Hepatocyte (in vitro differentiated cells): Measurements from ENCODE around the gene PNO1. TPM values are rescaled to one million over a fixed set of nuclear protein-coding genes. Genes with fewer than 3 reads are reported as not detected.
"Not testable (repeated sequence)": the region's sequence is repeated elsewhere in the genome, so short reads cannot be mapped to it uniquely, and the experiment has no call there.

ENCODE experiments used
- DNase-seq: peaks from one replicate; pipeline ENCODE4 v3.0.0-alpha.2; 2016; ENCODE audit warnings: low spot score
- H2AFZ ChIP-seq: fragments of 200-600 bp; sonication (generic); 2 replicates; pipeline ENCODE4 v1.6.0; 2016; ENCODE audit warnings: antibody characterized with exemption, mild to moderate bottlenecking
- H3K27ac ChIP-seq: fragments of 200-600 bp; sonication (generic); 2 replicates; pipeline ENCODE4 v1.5.1; 2016; ENCODE audit warnings: mild to moderate bottlenecking
- H3K27me3 ChIP-seq: fragments of 200-600 bp; sonication (generic); 2 replicates; pipeline ENCODE4 v1.6.1; 2016
- H3K36me3 ChIP-seq: fragments of 200-600 bp; sonication (generic); replicated peaks from 2 replicates; pipeline ENCODE4 v1.5.1; 2016; ENCODE audit warnings: low read depth; ENCODE audit not compliant: insufficient read depth
- H3K4me1 ChIP-seq: fragments of 200-600 bp; sonication (generic); 2 replicates; pipeline ENCODE4 v1.5.1; 2016; ENCODE audit warnings: mild to moderate bottlenecking, moderate library complexity; ENCODE audit not compliant: insufficient read depth
- H3K4me2 ChIP-seq: fragments of 200-600 bp; sonication (generic); 2 replicates; pipeline ENCODE4 v1.6.0; 2016
- H3K4me3 ChIP-seq: fragments of 200-600 bp; sonication (generic); 2 replicates; pipeline ENCODE4 v1.5.1; 2016; ENCODE audit warnings: mild to moderate bottlenecking
- H3K79me2 ChIP-seq: fragments of 200-600 bp; sonication (generic); 2 replicates; pipeline ENCODE4 v1.6.0; 2017; ENCODE audit warnings: mild to moderate bottlenecking
- H3K9me2 ChIP-seq: fragments of 200-600 bp; sonication (generic); replicated peaks from 2 replicates; pipeline ENCODE4 v1.6.0; 2017; ENCODE audit warnings: mild to moderate bottlenecking; ENCODE audit not compliant: insufficient read depth
- H3K9me3 ChIP-seq: fragments of 200-600 bp; sonication (generic); 2 replicates; pipeline ENCODE4 v1.5.1; 2016; ENCODE audit warnings: low read depth, mild to moderate bottlenecking
- H4K20me1 ChIP-seq: fragments of 200-600 bp; sonication (generic); 2 replicates; pipeline ENCODE4 v1.6.0; 2016; ENCODE audit warnings: mild to moderate bottlenecking; ENCODE audit not compliant: insufficient read depth, poor library complexity, severe bottlenecking
- EZH2 ChIP-seq: fragments of 200-600 bp; sonication (generic); IDR thresholded peaks from 2 replicates; pipeline ENCODE4 v1.6.1; 2016; ENCODE audit warnings: antibody characterized with exemption, mild to moderate bottlenecking, borderline replicate concordance
- EZH2phosphoT487 ChIP-seq: fragments of 200-600 bp; sonication (generic); IDR thresholded peaks from one replicate; pipeline ENCODE4 v1.6.1; 2018; ENCODE audit warnings: antibody characterized with exemption, mild to moderate bottlenecking, low read depth, moderate library complexity; ENCODE audit not compliant: unreplicated experiment, severe bottlenecking
- WGBS: methylation state at CpG from one replicate; pipeline ENCODE4 v1.1.6; 2016; ENCODE audit warnings: low lambda C conversion rate; ENCODE audit errors: missing lambda C conversion rate; 5-methylcytosine and 5-hydroxymethylcytosine counted together
- polyA plus RNA-seq: library from polyadenylated mRNA; unstranded; fragments of >200 nt; fragmentation: Nextera tagmentation; extraction: Ambion mirVana; gene quantifications from 2 replicates; pipeline ENCODE4 v1.2.1, GENCODE V29; 2016
- total RNA-seq: library from RNA; depleted of rRNA; stranded (reverse); fragments of >200 nt; gene quantifications from 2 replicates; pipeline ENCODE4 v1.2.3, GENCODE V29; 2014
- TF ChIP-seq, protein P1 (sequence below): fragments of 200-600 bp; sonication (generic); IDR thresholded peaks from 2 replicates; pipeline ENCODE4 v1.5.1; 2016; ENCODE audit warnings: antibody characterized with exemption, mild to moderate bottlenecking; ENCODE audit not compliant: poor library complexity

The PNO1 gene
- total and polyA plus RNA-seq, 2 experiments from 2014 or later, result 15.5 to 22.9 TPM

DNA sequence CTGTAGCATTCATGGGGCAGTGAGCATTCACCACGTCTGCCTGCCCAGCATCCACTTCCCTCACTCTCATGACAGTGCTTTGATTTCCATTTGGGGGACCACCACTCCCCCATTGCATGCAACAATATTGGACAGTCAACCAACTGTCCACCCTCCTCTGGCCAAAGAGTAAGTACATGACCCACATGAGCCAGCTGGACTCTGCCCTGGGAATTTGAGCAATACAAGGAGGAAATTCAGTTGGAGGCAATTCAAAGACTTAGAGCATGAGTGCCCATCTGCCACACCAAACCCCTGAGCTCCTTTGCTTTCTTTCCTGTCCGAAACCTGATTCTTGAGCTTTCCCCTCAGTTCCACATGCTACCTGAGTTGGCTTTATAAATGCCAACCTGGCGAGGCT, 41.7 kb upstream of the PNO1 start:
- 82% methylated on average over 3 of the region's 3 CpGs for WGBS
- H3K36me3 ChIP-seq, result no peaks in the 10 kb centered on the region
- no peaks in the 10 kb centered on the region for H3K9me2 ChIP-seq
- H3K4me3 ChIP-seq, result no peak overlapping the region
- no peaks in the 10 kb centered on the region for H3K79me2 ChIP-seq
- no peaks in the 10 kb centered on the region for H4K20me1 ChIP-seq
- H3K27me3 ChIP-seq, result peaks cover 4% of the 10 kb centered on the region
- no peak overlapping the region for H3K27ac ChIP-seq
- peaks cover under 1% of the 10 kb centered on the region for H3K4me1 ChIP-seq
- DNase-seq, result peak; percentile 2
- H3K9me3 ChIP-seq, result no peaks in the 10 kb centered on the region
- TF ChIP-seq EZH2phosphoT487, result no peak
- no peak for TF ChIP-seq EZH2
- TF ChIP-seq, protein P1, sequence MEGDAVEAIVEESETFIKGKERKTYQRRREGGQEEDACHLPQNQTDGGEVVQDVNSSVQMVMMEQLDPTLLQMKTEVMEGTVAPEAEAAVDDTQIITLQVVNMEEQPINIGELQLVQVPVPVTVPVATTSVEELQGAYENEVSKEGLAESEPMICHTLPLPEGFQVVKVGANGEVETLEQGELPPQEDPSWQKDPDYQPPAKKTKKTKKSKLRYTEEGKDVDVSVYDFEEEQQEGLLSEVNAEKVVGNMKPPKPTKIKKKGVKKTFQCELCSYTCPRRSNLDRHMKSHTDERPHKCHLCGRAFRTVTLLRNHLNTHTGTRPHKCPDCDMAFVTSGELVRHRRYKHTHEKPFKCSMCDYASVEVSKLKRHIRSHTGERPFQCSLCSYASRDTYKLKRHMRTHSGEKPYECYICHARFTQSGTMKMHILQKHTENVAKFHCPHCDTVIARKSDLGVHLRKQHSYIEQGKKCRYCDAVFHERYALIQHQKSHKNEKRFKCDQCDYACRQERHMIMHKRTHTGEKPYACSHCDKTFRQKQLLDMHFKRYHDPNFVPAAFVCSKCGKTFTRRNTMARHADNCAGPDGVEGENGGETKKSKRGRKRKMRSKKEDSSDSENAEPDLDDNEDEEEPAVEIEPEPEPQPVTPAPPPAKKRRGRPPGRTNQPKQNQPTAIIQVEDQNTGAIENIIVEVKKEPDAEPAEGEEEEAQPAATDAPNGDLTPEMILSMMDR, result no peak
- no peak overlapping the region for H3K4me2 ChIP-seq
- H2AFZ ChIP-seq, result no peak overlapping the region

DNA sequence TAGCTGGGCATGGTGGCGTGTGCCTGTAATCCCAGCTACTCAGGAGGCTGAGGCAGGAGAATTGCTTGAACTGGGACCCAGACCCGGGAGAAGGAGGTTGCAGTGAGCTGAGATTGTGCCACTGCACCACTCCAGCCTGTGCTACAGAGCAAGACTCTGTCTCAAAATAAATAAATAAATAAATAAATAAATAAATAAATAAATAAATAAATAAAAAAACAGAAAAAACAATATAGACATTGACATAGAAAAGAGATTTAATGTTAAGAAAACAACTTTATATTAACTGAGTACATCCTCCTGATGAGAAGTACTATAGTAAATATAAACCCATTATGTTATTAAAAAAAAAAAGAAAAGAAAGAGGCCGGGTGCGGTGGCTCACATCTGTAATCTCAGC, 39.8 kb upstream of the PNO1 start:
- not testable (repeated sequence) for H3K4me1 ChIP-seq, H3K9me3 ChIP-seq, H3K9me2 ChIP-seq, H4K20me1 ChIP-seq, H3K79me2 ChIP-seq, H2AFZ ChIP-seq, H3K36me3 ChIP-seq, DNase-seq, H3K4me2 ChIP-seq, H3K4me3 ChIP-seq, H3K27me3 ChIP-seq, H3K27ac ChIP-seq
- WGBS, result 98% methylated on average over 4 of the region's 4 CpGs

DNA sequence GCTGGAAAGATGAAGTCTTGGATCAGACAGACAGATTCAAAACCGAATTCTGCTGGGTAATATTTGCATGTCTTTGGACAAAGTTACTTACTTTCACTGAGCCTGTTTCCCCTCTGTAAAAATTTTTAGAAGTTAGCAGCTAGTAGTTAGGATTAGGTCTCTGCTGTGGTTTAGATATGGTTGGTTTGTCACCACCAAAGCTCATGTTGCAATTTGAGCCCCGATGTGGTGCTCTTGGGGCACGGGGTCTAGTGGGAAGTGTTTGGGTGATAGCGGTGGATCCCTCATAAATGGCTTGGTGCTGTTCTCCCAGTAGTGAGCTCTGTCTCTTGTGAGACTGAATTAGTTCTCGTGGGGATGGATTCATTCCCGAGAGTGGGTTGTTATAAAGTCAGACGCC, 38.9 kb upstream of the PNO1 start:
- Histone ChIP-seq H3K4me3 (no peak overlapping the region), H2AFZ (no peak overlapping the region), H3K4me2 (no peak overlapping the region), H3K9me3 (no peaks in the 10 kb centered on the region), H3K9me2 (no peaks in the 10 kb centered on the region), H3K79me2 (no peaks in the 10 kb centered on the region), H3K27ac (no peak overlapping the region), H3K27me3 (peaks cover 4% of the 10 kb centered on the region), H3K4me1 (peaks cover 4% of the 10 kb centered on the region), H4K20me1 (no peaks in the 10 kb centered on the region), H3K36me3 (no peaks in the 10 kb centered on the region)
- TF ChIP-seq, protein P1, result no peak
- TF ChIP-seq EZH2 (no peak), EZH2phosphoT487 (no peak)
- WGBS, result 88% methylated on average over 7 of the region's 7 CpGs
- no peak for DNase-seq

- H3K79me2 ChIP-seq, result no peaks in the 10 kb centered on the region
- H3K9me2 ChIP-seq, result no peaks in the 10 kb centered on the region
- H2AFZ ChIP-seq, result no peak overlapping the region
- H3K4me2 ChIP-seq, result no peak overlapping the region
- no peaks in the 10 kb centered on the region for H3K9me3 ChIP-seq
- DNase-seq, result no peak
- WGBS, result 51% methylated on average over 5 of the region's 5 CpGs
- no peaks in the 10 kb centered on the region for H4K20me1 ChIP-seq
- peaks cover 4% of the 10 kb centered on the region for H3K27me3 ChIP-seq
- TF ChIP-seq EZH2 (no peak), EZH2phosphoT487 (no peak)
- TF ChIP-seq, protein P1, result no peak
- no peaks in the 10 kb centered on the region for H3K36me3 ChIP-seq
- no peak overlapping the region for H3K27ac ChIP-seq
- peaks cover 4% of the 10 kb centered on the region for H3K4me1 ChIP-seq
- no peak overlapping the region for H3K4me3 ChIP-seq
These were observed 38.2 kb upstream of the PNO1 start for GRCh38 chr2:68119504-68119903.
